Activated CD4-positive, alpha-beta T cell treated with anti-CD3 and anti-CD28 coated beads, Interleukin-2, Interleukin-6, amounts not matched to agents 100 ng/mL and 50 ng/mL, durations not matched to agents 16 hours and 8 hours (primary cell): ENCODE data around the gene RASEF.

Experiments used
- DNase-seq: peaks from one replicate; pipeline ENCODE4 v3.0.0-alpha.2; 2020

RASEF gene

GRCh38 chr9:83047839-83048775 lies 14.8 kb downstream of the RASEF start:
- DNase-seq = no peak

- DNase-seq = no peak
These were observed 19.3 kb downstream of the RASEF start for GRCh38 chr9:83043597-83043996.

- no peak for DNase-seq
These were observed 21.2 kb downstream of the RASEF start for GRCh38 chr9:83041771-83042170.

GRCh38 chr9:83039303-83039702 lies 23.6 kb downstream of the RASEF start:
- no peak for DNase-seq

GRCh38 chr9:83036043-83036442 lies 26.9 kb downstream of the RASEF start:
- DNase-seq = no peak

GRCh38 chr9:83035143-83035542 lies 27.8 kb downstream of the RASEF start:
- no peak for DNase-seq

- no peak for DNase-seq
These were observed 28.4 kb downstream of the RASEF start for GRCh38 chr9:83034587-83034986.

GRCh38 chr9:83034026-83034425 lies 28.9 kb downstream of the RASEF start:
- no peak for DNase-seq

- DNase-seq = no peak
These were observed 30.8 kb downstream of the RASEF start for GRCh38 chr9:83032065-83032625.

- no peak for DNase-seq
These were observed 32.4 kb downstream of the RASEF start for GRCh38 chr9:83030391-83031107.

GRCh38 chr9:83029531-83030137 lies 33.3 kb downstream of the RASEF start:
- DNase-seq = no peak

- no peak for DNase-seq
These were observed 35.6 kb downstream of the RASEF start for GRCh38 chr9:83027153-83027891.

- DNase-seq = no peak
These were observed 38.3 kb downstream of the RASEF start for GRCh38 chr9:83024506-83025125.

GRCh38 chr9:83023151-83023550 lies 39.8 kb downstream of the RASEF start:
- DNase-seq = no peak

GRCh38 chr9:83020864-83021263 lies 42.1 kb downstream of the RASEF start:
- no peak for DNase-seq

- no peak for DNase-seq
These were observed 42.6 kb downstream of the RASEF start for GRCh38 chr9:83020327-83020726.

- DNase-seq = no peak
These were observed 43.7 kb downstream of the RASEF start for GRCh38 chr9:83019246-83019645.

- no peak for DNase-seq
These were observed 47.0 kb downstream of the RASEF start for GRCh38 chr9:83015897-83016296.

GRCh38 chr9:83013867-83014605 lies 48.9 kb downstream of the RASEF start:
- DNase-seq = no peak

GRCh38 chr9:83012922-83013838 lies 49.8 kb downstream of the RASEF start:
- no peak for DNase-seq
